ENCODE measurements around the gene CFAP299.
A peak's percentile ranks its signal among the peaks of the same experiment; 100 is the strongest.

Gene CFAP299

DNA sequence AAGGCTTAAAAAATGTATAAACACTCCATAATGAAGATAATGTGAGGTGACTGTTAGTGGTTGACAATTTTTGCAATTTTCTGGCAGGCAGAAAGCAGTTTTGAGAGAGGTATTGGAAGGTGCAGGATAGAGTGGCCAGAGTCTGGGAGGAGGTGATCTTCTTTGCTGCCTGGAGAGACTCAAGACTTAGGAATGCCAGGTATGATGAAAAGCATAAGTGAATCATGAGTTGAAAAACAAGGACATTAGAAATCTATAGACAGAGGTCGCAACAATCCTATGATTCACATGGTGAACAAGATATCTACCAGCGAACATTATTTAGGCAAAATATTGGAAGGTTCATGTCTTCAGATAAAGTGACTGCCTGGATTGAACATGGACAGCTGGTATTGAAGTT lies 118.5 kb downstream of the CFAP299 start:
- Histone ChIP-seq H3K4me1 (ENCODE audit: control insufficient read depth, low read depth, low read length) (peaks cover 15% of the 10 kb centered on the region), H3K9ac (ENCODE audit: low read length) (no peak overlapping the region), H3K9me3 (ENCODE audit: control insufficient read depth, low read depth, low read length) (no peaks in the 10 kb centered on the region), H3K27ac (ENCODE audit: low read length) (peak overlapping the region; percentile 20), H3K36me3 (ENCODE audit: control insufficient read depth, low read depth, low read length) (no peaks in the 10 kb centered on the region), H3K27me3 (ENCODE audit: control insufficient read depth, insufficient read depth, low read length) (no peaks in the 10 kb centered on the region), H3K4me3 (ENCODE audit: low read length) (no peak overlapping the region)

DNA sequence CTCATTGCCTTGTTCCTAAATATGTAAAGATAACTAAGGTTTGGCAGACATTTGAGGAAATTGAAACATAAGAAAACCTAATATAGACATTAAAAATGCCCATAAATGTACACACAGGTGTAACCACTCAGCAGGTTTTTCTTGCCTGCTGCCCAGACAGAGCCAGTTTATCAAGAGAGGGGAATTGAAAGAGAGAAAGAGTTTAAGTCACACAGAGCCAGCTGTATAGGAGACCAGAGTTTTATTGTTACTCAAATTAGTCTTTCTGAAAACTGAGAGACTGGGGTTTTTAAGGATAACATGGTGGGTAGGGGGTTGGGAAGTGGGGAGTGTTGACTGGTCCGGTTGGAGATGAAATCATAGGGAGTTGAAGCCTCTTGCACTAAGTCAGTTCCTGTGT lies 119.0 kb downstream of the CFAP299 start:
- H3K27me3 ChIP-seq (ENCODE audit: control insufficient read depth, insufficient read depth, low read length), result no peaks in the 10 kb centered on the region
- H3K27ac ChIP-seq (ENCODE audit: low read length), result no peak overlapping the region
- H3K4me1 ChIP-seq (ENCODE audit: control insufficient read depth, low read depth, low read length), result peaks cover 20% of the 10 kb centered on the region
- no peaks in the 10 kb centered on the region for H3K9me3 ChIP-seq (ENCODE audit: control insufficient read depth, low read depth, low read length)
- no peak overlapping the region for H3K9ac ChIP-seq (ENCODE audit: low read length)
- no peak overlapping the region for H3K4me3 ChIP-seq (ENCODE audit: low read length)
- no peaks in the 10 kb centered on the region for H3K36me3 ChIP-seq (ENCODE audit: control insufficient read depth, low read depth, low read length)

DNA sequence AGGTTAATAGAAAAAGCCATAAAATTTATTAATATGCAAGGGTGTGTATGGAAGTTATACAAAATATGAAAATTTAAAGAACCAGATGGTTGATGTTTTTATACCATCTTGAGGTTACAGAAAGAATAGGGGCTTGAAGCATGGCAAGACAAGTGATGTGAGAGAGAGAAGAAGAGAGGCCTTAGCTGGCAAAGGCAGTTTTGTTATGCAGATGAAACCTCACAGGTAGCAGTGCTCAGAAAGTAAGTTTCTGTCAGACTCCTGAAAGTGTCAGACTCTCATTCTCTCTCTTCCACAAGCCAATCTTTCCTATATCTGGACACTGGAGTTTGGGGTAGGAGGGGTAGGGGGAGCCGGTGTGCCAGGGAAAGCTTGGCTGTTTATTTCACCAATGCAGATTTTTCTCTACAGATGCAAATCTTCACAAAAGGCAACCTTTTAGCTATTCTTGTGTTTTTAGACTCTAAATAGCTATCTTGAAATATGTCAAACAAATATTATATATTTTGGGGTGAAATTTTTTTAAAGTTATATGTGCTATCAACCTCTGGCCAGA lies 124.5 kb downstream of the CFAP299 start:
- no peaks in the 10 kb centered on the region for H3K9me3 ChIP-seq (ENCODE audit: control insufficient read depth, low read depth, low read length)
- no peaks in the 10 kb centered on the region for H3K36me3 ChIP-seq (ENCODE audit: control insufficient read depth, low read depth, low read length)
- no peak overlapping the region for H3K27ac ChIP-seq (ENCODE audit: low read length)
- peak overlapping the region; percentile 4 for H3K4me3 ChIP-seq (ENCODE audit: low read length)
- H3K9ac ChIP-seq (ENCODE audit: low read length), result no peak overlapping the region
- peaks cover 27% of the 10 kb centered on the region for H3K4me1 ChIP-seq (ENCODE audit: control insufficient read depth, low read depth, low read length)
- H3K27me3 ChIP-seq (ENCODE audit: control insufficient read depth, insufficient read depth, low read length), result no peaks in the 10 kb centered on the region

DNA sequence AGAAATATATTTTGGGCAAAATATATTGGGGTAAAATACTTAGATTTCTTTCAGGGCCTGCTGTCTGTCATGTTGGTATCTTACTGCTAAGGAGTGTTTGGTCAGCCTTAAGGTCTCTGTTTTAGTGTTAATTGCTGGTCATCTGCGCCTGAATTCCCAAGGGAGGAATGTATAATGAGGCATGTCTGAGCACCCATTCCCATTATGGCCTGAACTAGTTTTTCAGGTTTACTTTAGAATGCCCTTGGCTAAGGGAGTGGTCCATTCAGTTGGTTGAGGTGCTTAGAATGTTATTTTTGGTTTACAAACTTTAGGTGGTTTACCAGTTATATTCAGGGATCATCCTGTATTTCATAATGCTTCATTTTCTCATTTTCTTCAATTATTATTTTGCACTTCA lies 125.9 kb downstream of the CFAP299 start:
- Histone ChIP-seq H3K9me3 (ENCODE audit: control insufficient read depth, low read depth, low read length) (no peaks in the 10 kb centered on the region), H3K4me1 (ENCODE audit: control insufficient read depth, low read depth, low read length) (peaks cover 24% of the 10 kb centered on the region), H3K9ac (ENCODE audit: low read length) (no peak overlapping the region), H3K27me3 (ENCODE audit: control insufficient read depth, insufficient read depth, low read length) (no peaks in the 10 kb centered on the region), H3K27ac (ENCODE audit: low read length) (no peak overlapping the region), H3K36me3 (ENCODE audit: control insufficient read depth, low read depth, low read length) (no peaks in the 10 kb centered on the region), H3K4me3 (ENCODE audit: low read length) (peak overlapping the region; percentile 7)

DNA sequence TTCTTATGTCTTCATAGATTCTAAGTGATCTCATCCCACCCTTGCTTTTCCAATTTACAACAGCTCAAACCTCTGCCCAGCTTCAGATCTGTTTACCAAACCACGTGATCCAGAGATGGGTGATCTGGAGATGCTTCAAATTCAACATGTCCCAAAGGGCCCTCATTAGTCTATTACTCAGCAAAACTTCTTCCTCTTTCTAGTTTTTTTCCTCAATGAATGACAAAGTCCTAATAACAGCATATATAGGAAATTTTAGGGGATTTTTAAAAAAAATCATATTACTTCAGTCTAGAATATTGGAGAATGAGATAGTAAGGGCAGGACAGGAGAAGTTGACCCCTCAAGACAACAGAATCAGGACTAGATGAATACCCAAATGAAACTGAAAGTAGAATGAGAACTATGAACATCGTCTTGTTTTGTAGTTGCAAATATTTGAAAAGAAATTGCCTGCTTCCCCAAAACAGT lies 127.1 kb downstream of the CFAP299 start:
- Histone ChIP-seq H3K9me3 (ENCODE audit: control insufficient read depth, low read depth, low read length) (no peaks in the 10 kb centered on the region), H3K9ac (ENCODE audit: low read length) (no peak overlapping the region), H3K4me3 (ENCODE audit: low read length) (no peak overlapping the region), H3K4me1 (ENCODE audit: control insufficient read depth, low read depth, low read length) (peaks cover 24% of the 10 kb centered on the region), H3K27ac (ENCODE audit: low read length) (no peak overlapping the region), H3K36me3 (ENCODE audit: control insufficient read depth, low read depth, low read length) (no peaks in the 10 kb centered on the region), H3K27me3 (ENCODE audit: control insufficient read depth, insufficient read depth, low read length) (no peaks in the 10 kb centered on the region)

DNA sequence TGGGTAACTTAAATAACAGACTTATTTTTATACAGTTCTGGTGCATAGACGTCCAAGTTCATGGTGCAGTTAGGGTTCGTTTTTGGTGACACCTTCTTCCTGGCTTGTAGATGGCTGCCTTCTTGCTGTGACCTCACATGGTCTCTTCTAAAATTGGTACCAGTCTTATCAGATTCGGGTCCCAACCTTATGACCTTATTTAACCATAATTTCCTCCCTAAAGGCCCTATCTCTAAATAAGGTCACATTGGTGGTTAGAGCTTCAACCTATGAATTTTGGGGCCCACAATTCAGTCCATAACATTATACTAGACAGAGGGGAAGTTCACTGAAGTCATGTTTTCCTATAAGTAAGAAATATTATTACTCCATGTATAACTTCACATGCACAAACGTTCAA lies 128.0 kb downstream of the CFAP299 start:
- Histone ChIP-seq H3K27ac (ENCODE audit: low read length) (no peak overlapping the region), H3K4me3 (ENCODE audit: low read length) (no peak overlapping the region), H3K36me3 (ENCODE audit: control insufficient read depth, low read depth, low read length) (no peaks in the 10 kb centered on the region), H3K9ac (ENCODE audit: low read length) (no peak overlapping the region), H3K9me3 (ENCODE audit: control insufficient read depth, low read depth, low read length) (no peaks in the 10 kb centered on the region), H3K27me3 (ENCODE audit: control insufficient read depth, insufficient read depth, low read length) (no peaks in the 10 kb centered on the region), H3K4me1 (ENCODE audit: control insufficient read depth, low read depth, low read length) (peaks cover 24% of the 10 kb centered on the region)

DNA sequence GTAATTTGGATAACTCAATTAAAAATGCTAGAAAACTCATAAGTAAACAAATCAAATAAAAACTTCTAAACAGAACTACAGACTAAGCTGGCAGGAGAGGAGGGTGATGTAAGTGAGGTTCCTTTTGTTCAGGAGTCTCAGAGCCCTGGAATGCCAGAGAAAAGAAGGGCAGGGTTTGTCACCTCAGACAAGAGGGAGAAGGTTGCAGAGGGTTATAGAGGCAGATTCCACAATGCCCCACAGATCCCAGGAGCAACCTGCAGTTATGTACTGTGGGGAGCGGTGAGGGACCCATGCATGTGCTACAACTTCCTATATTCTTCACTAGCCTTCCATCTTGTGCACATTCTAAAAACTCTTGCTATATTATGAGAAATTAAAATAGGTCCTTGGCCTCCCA lies 129.7 kb downstream of the CFAP299 start:
- Histone ChIP-seq H3K36me3 (ENCODE audit: control insufficient read depth, low read depth, low read length) (no peaks in the 10 kb centered on the region), H3K27me3 (ENCODE audit: control insufficient read depth, insufficient read depth, low read length) (no peaks in the 10 kb centered on the region), H3K9me3 (ENCODE audit: control insufficient read depth, low read depth, low read length) (no peaks in the 10 kb centered on the region), H3K27ac (ENCODE audit: low read length) (no peak overlapping the region), H3K9ac (ENCODE audit: low read length) (no peak overlapping the region), H3K4me3 (ENCODE audit: low read length) (no peak overlapping the region), H3K4me1 (ENCODE audit: control insufficient read depth, low read depth, low read length) (peaks cover 13% of the 10 kb centered on the region)

DNA sequence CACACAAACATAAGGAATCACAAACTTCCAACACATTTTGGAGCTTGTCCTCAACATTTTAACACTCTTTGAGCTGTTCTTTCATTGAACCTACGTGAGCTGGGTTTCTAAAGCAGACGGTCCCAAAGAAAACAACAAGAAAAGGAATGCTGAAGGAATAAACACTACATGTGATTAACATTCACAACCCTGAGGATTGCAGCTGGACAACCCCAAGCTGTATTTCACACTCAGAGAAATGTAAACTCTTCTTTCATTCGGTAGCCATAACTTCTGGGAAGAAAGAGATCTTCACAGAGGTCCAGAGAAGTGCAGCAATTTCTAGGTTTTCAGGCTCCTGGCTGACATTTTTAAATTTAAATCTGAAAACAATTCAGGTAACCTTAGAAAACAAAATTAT lies 130.2 kb downstream of the CFAP299 start:
- Histone ChIP-seq H3K36me3 (ENCODE audit: control insufficient read depth, low read depth, low read length) (no peaks in the 10 kb centered on the region), H3K9me3 (ENCODE audit: control insufficient read depth, low read depth, low read length) (no peaks in the 10 kb centered on the region), H3K27ac (ENCODE audit: low read length) (no peak overlapping the region), H3K4me1 (ENCODE audit: control insufficient read depth, low read depth, low read length) (peaks cover 11% of the 10 kb centered on the region), H3K9ac (ENCODE audit: low read length) (no peak overlapping the region), H3K27me3 (ENCODE audit: control insufficient read depth, insufficient read depth, low read length) (no peaks in the 10 kb centered on the region), H3K4me3 (ENCODE audit: low read length) (no peak overlapping the region)

DNA sequence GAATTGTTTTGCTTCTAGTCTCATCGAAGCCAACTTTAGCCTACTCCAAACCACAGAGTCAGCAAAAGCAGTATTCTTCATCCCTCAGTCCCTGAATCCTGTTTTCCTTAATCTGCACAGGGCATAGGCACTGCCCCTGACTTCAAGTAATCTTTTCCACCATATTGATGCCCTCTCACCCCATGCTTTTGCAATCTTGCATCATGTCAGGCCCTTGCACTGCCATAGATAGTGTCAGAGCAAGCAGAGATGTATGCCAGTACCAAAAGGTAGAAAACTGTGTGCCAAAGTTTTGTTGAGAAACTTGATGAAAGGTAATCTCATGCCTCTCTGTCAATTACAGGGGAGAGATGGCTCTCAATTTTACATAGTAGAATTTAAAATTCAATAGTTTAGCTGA lies 131.1 kb downstream of the CFAP299 start:
- H3K4me3 ChIP-seq (ENCODE audit: low read length), result no peak overlapping the region

DNA sequence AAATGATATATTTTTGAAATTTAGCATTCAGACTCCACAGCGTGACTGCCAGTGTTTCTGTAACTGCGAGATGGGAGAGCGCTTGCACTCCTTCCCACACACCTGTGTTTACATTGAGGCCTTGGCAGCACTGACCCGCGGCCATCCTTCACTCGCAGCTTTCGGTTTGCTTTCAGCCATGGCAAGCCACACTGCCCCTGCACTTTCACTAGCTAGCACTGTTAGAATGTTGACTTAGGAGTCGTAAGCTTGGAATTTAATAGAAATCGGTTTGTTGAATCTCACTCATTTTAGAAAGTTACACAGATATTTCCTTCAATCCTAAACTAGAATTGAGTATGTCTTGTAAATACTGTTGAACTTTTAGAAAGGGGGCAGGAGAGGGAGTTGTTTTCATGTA lies 136.2 kb downstream of the CFAP299 start:
- H3K4me3 ChIP-seq (ENCODE audit: low read length), result no peak overlapping the region
- H3K9ac ChIP-seq (ENCODE audit: low read length), result peak overlapping the region; percentile 33

More for the DNA sequence above, 131.1 kb downstream of the CFAP299 start:
- Histone ChIP-seq H3K27me3 (ENCODE audit: control insufficient read depth, insufficient read depth, low read length) (no peaks in the 10 kb centered on the region), H3K27ac (ENCODE audit: low read length) (no peak overlapping the region), H3K36me3 (ENCODE audit: control insufficient read depth, low read depth, low read length) (no peaks in the 10 kb centered on the region), H3K4me1 (ENCODE audit: control insufficient read depth, low read depth, low read length) (peaks cover 12% of the 10 kb centered on the region), H3K9ac (ENCODE audit: low read length) (no peak overlapping the region), H3K9me3 (ENCODE audit: control insufficient read depth, low read depth, low read length) (no peaks in the 10 kb centered on the region)

DNA sequence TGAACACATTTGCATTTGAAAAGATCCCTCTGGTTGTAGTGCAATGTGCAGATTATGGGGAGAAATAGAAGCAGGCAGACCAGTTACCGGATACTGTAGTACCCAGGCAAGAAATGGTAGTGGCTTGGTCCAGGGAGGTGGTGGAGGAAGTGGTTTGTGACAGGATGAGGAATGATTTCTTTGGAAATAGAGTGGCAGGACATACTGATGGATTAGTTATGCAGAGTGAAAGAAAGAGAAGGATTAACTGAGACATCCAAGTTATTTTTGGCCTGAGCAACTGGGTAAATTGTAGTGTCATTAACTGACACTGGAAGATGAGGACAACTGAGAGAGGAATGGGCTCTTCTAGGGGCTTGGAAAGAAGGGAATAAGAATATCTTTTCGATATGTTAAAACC lies 139.7 kb downstream of the CFAP299 start:
- Histone ChIP-seq H3K27ac (ENCODE audit: low read length) (no peak overlapping the region), H3K9me3 (ENCODE audit: control insufficient read depth, low read depth, low read length) (no peaks in the 10 kb centered on the region), H3K36me3 (ENCODE audit: control insufficient read depth, low read depth, low read length) (no peaks in the 10 kb centered on the region), H3K27me3 (ENCODE audit: control insufficient read depth, insufficient read depth, low read length) (no peaks in the 10 kb centered on the region), H3K4me1 (ENCODE audit: control insufficient read depth, low read depth, low read length) (peaks cover 16% of the 10 kb centered on the region), H3K9ac (ENCODE audit: low read length) (no peak overlapping the region), H3K4me3 (ENCODE audit: low read length) (no peak overlapping the region)

More for the DNA sequence above, 136.2 kb downstream of the CFAP299 start:
- Histone ChIP-seq H3K4me1 (ENCODE audit: control insufficient read depth, low read depth, low read length) (peaks cover 16% of the 10 kb centered on the region), H3K27me3 (ENCODE audit: control insufficient read depth, insufficient read depth, low read length) (no peaks in the 10 kb centered on the region), H3K9me3 (ENCODE audit: control insufficient read depth, low read depth, low read length) (no peaks in the 10 kb centered on the region), H3K36me3 (ENCODE audit: control insufficient read depth, low read depth, low read length) (no peaks in the 10 kb centered on the region), H3K27ac (ENCODE audit: low read length) (no peak overlapping the region)

DNA sequence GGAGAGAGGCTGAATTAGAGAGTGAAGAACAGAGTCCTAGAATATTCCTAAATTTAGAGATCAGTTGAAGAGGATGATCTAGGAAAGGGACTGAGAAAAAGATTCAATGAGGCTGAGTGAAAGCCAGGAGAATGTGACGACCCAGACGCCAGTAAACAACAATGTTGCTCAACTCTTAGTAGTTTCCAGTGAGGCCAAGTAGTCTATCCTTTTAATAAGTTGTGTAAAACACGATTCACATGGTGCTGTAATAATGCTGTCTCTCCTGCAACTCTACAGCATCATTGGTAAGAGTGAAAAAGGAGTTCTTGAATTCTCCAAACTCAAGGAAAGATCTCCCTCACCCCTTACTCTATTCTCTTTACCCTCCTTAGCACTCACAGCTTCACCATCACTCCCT lies 140.3 kb downstream of the CFAP299 start:
- H3K36me3 ChIP-seq (ENCODE audit: control insufficient read depth, low read depth, low read length), result no peaks in the 10 kb centered on the region
- no peak overlapping the region for H3K9ac ChIP-seq (ENCODE audit: low read length)
- H3K27me3 ChIP-seq (ENCODE audit: control insufficient read depth, insufficient read depth, low read length), result no peaks in the 10 kb centered on the region
- H3K4me3 ChIP-seq (ENCODE audit: low read length), result no peak overlapping the region
- no peak overlapping the region for H3K27ac ChIP-seq (ENCODE audit: low read length)
- H3K4me1 ChIP-seq (ENCODE audit: control insufficient read depth, low read depth, low read length), result peaks cover 12% of the 10 kb centered on the region
- no peaks in the 10 kb centered on the region for H3K9me3 ChIP-seq (ENCODE audit: control insufficient read depth, low read depth, low read length)

Measured in iPS-18a (cell line).